SK-N-MC (cell line): ENCODE results near the gene AFTPH.

Experiments used
- EZH2 ChIP-seq: fragments of 200-600 bp; sonication (generic); IDR thresholded peaks from one replicate; pipeline ENCODE4 v1.6.1; 2017; ENCODE audit warnings: antibody characterized with exemption
- POLR2AphosphoS5 ChIP-seq: IDR thresholded peaks from 2 replicates; pipeline ENCODE4 v1.6.1; 2012; ENCODE audit warnings: mild to moderate bottlenecking, low read depth, low read length, borderline replicate concordance

DNA sequence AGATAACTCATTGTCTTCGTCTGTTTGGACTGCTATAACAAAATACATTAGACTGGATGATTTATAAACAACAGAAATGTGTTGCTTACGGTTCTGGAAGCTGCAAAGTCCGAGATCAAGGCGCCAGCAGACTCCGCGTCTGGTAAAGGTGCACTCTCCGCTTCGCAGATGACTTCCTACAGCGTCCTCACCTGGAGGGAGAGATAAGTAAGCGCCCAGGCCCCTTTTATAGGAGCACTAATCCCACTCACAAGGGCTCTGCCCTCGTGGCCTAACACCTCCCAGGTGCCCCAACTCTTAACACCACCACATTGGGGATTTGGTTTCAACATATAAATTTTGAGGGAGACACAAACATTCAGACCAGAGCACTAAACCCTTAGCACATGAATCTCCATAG is 78.3 kb downstream of the AFTPH start:
- TF ChIP-seq POLR2AphosphoS5 (no peak), EZH2 (no peak)
